Fibroblast of lung (primary cell): ENCODE measurements around the gene PIEZO2. TPM values are rescaled to one million over a fixed set of nuclear protein-coding genes. Genes with fewer than 3 reads are reported as not detected.

Experiments
- DNase-seq, 2 donors: peaks; one replicate each; pipeline versions ENCODE4 v3.0.0 to v3.0.0-alpha.2; 2010; ENCODE audit warnings: low read depth in 2 of 2
- H2AFZ ChIP-seq: 2 replicates; pipeline ENCODE4 v1.5.1; 2012; ENCODE audit warnings: low read length, control low read depth, inconsistent platforms
- H3K27ac ChIP-seq: 2 replicates; pipeline ENCODE4 v1.5.1; 2011; ENCODE audit warnings: low read length, control low read depth; ENCODE audit not compliant: insufficient read depth
- H3K27me3 ChIP-seq: 2 replicates; pipeline ENCODE4 v1.5.1; 2011; ENCODE audit warnings: mild to moderate bottlenecking, low read length; ENCODE audit not compliant: control insufficient read depth, insufficient read depth
- H3K36me3 ChIP-seq: 2 replicates; pipeline ENCODE4 v1.5.1; 2011; ENCODE audit warnings: low read length; ENCODE audit not compliant: control insufficient read depth, insufficient read depth
- H3K4me1 ChIP-seq: 2 replicates; pipeline ENCODE4 v1.5.1; 2011; ENCODE audit warnings: low read length; ENCODE audit not compliant: control insufficient read depth, insufficient read depth; ENCODE audit errors: extremely low read depth
- H3K4me2 ChIP-seq: 2 replicates; pipeline ENCODE4 v1.5.1; 2011; ENCODE audit warnings: low read length, control low read depth; ENCODE audit not compliant: insufficient read depth; ENCODE audit errors: extremely low read depth
- H3K4me3 ChIP-seq, 4 experiments: fragments of 200-600 bp in 1 of 4; sonication (generic) in 1 of 4; replicated peaks in 1 of 4; 2 replicates each; pipeline ENCODE4 v1.5.1; 2011 to 2016; ENCODE audit warnings: low read length in 4 of 4, low read depth in 3 of 4, mild to moderate bottlenecking in 3 of 4, control low read depth in 2 of 4, inconsistent platforms in 1 of 4, mixed read lengths in 1 of 4; ENCODE audit not compliant: insufficient read depth in 1 of 4; ENCODE audit errors: control extremely low read depth in 1 of 4
- H3K79me2 ChIP-seq: 2 replicates; pipeline ENCODE4 v1.5.1; 2012; ENCODE audit warnings: mild to moderate bottlenecking, low read length, inconsistent platforms; ENCODE audit not compliant: control insufficient read depth, insufficient read depth
- H3K9ac ChIP-seq: 2 replicates; pipeline ENCODE4 v1.5.1; 2011; ENCODE audit warnings: mild to moderate bottlenecking, low read length, control low read depth; ENCODE audit not compliant: insufficient read depth
- H3K9me3 ChIP-seq: 2 replicates; pipeline ENCODE4 v1.5.1; 2012; ENCODE audit warnings: low read depth, low read length; ENCODE audit not compliant: control insufficient read depth, insufficient read depth
- H4K20me1 ChIP-seq: 2 replicates; pipeline ENCODE4 v1.5.1; 2011; ENCODE audit warnings: low read length; ENCODE audit not compliant: control insufficient read depth, insufficient read depth; ENCODE audit errors: extremely low read depth
- CTCF ChIP-seq, 2 donors: IDR thresholded peaks in 1 of 2; conservative IDR thresholded peaks in 1 of 2; 1 replicate in 1 of 2; 2 replicates in 1 of 2; pipeline ENCODE4 v1.5.1; 2011 to 2012; ENCODE audit warnings: low read length in 2 of 2, control low read depth in 1 of 2, inconsistent platforms in 1 of 2, low read depth in 1 of 2, mild to moderate bottlenecking in 1 of 2
- EZH2 ChIP-seq: IDR thresholded peaks from 2 replicates; pipeline ENCODE4 v1.5.1; 2012; ENCODE audit warnings: low read length, control low read depth, mild to moderate bottlenecking; ENCODE audit errors: missing control alignments
- polyA plus RNA-seq, 2 donors: library from polyadenylated mRNA; depleted of rRNA in 1 of 2; stranded (reverse) in 1 of 2; unstranded in 1 of 2; fragments of >200 nt; gene quantifications; 2 replicates each; pipeline ENCODE4 v1.2.1, GENCODE V29; 2011 to 2012; ENCODE audit warnings: missing spikeins in 1 of 2
- total RNA-seq: library from RNA; depleted of rRNA; stranded (reverse); fragments of >200 nt; gene quantifications from 2 replicates; pipeline ENCODE4 v1.2.1, GENCODE V29; 2014

The PIEZO2 gene
- total and polyA plus RNA-seq, 2 donors (not counting 1 experiment from before 2014, with no cell fraction given): 1.2 to 6.6 TPM

DNA sequence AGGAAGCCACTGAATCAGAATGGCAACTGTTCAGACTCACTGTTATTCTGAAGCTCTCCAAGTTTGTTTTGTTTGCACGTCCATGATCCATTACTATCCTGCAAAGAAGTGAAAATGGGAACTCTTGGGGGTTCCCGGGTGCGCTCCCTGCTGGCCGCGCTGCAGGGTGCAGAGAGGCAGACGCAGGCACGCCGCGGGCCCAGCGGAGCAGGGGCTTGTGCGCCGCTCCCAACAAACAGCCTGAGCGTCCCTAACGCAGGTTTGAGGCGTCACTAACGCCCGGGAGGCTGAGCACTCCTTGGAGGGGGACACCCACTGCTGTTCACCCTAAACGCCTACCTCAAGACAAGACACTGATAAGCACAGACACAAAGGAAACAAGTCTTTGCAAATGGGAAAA is 14.3 kb upstream of the PIEZO2 start:
- no peaks in the 10 kb centered on the region for H3K27me3 ChIP-seq
- H3K4me2 ChIP-seq: no peak overlapping the region

DNA sequence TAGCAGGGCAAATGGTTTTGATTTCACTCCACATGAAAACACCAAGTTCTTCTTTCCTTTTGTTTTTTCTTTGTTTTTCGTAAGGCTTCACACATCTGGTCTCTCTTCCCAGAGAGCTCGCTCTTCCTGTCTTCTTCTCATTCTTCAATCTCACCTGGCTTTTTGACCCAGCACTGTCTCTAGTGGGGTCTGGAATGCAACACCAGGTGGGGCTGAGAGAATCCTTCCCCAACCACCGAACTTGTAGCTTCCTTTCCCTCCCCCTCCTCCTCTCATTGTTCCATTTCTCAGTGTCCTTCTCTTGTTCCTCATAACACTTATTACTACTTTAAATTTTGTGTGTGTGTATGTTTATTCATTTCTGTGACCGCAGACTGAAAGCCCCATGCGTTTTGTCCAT is 13.5 kb upstream of the PIEZO2 start:
- no peaks in the 10 kb centered on the region for H3K79me2 ChIP-seq
- no peaks in the 10 kb centered on the region for H3K9me3 ChIP-seq
- no peak for TF ChIP-seq EZH2
- no peak for TF ChIP-seq CTCF (conservative IDR thresholded peaks at IDR 0.05 in 1 of 2, IDR thresholded peaks at IDR 0.05 in 1 of 2; ENCODE audit: low read depth in 1 of 2, low read length in 2 of 2)
- no peak overlapping the region for H3K27ac ChIP-seq
- DNase-seq: no peak
- no peak overlapping the region for H2AFZ ChIP-seq
- no peaks in the 10 kb centered on the region for H3K27me3 ChIP-seq
- H3K4me1 ChIP-seq: no peaks in the 10 kb centered on the region
- no peaks in the 10 kb centered on the region for H3K36me3 ChIP-seq
- no peak overlapping the region for H3K9ac ChIP-seq
- H4K20me1 ChIP-seq: no peaks in the 10 kb centered on the region
- H3K4me3 ChIP-seq: no peak overlapping the region
- no peak overlapping the region for H3K4me2 ChIP-seq

More for the DNA sequence above, 14.3 kb upstream of the PIEZO2 start:
- Histone ChIP-seq H3K4me3 (no peak overlapping the region), H3K79me2 (no peaks in the 10 kb centered on the region), H4K20me1 (no peaks in the 10 kb centered on the region), H3K9me3 (no peaks in the 10 kb centered on the region), H3K4me1 (no peaks in the 10 kb centered on the region), H3K27ac (no peak overlapping the region), H3K36me3 (no peaks in the 10 kb centered on the region), H3K9ac (no peak overlapping the region), H2AFZ (no peak overlapping the region)
- DNase-seq: peak in 1 of 2 donors; percentile 28
- peak; percentile 24 to 63 for TF ChIP-seq CTCF (conservative IDR thresholded peaks at IDR 0.05 in 1 of 2, IDR thresholded peaks at IDR 0.05 in 1 of 2; ENCODE audit: low read depth in 1 of 2, low read length in 2 of 2)
- TF ChIP-seq EZH2: no peak

DNA sequence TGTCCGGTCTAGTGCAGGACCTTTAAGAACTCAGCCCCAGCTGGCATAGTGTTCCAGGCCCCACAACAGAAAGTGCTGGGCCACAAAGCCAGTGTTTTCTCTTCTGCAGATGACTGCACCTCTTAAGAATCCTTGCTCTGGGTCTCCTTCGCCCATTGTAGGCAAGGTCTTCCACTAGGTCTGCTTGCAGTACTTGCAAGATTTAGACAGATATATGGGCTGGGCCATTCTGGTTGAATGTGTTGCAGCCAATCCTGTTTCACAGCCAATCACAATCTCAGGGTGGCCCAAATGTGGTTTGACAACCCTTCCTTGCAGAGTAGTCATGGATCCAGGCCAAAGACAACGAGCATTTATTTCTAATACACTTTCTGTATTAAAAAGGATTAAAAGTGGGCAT is 13.1 kb upstream of the PIEZO2 start:
- Histone ChIP-seq H3K4me1 (no peaks in the 10 kb centered on the region), H3K9me3 (no peaks in the 10 kb centered on the region), H4K20me1 (no peaks in the 10 kb centered on the region), H3K4me2 (no peak overlapping the region), H3K36me3 (no peaks in the 10 kb centered on the region), H3K9ac (no peak overlapping the region), H3K27ac (no peak overlapping the region), H3K27me3 (no peaks in the 10 kb centered on the region), H2AFZ (no peak overlapping the region), H3K79me2 (no peaks in the 10 kb centered on the region), H3K4me3 (no peak overlapping the region)
- DNase-seq: no peak
- TF ChIP-seq EZH2 (no peak), CTCF (conservative IDR thresholded peaks at IDR 0.05 in 1 of 2, IDR thresholded peaks at IDR 0.05 in 1 of 2; ENCODE audit: low read depth in 1 of 2, low read length in 2 of 2) (no peak)
